ENCODE results near the gene MET. TPM values are rescaled to one million over a fixed set of nuclear protein-coding genes. Genes with fewer than 3 reads are reported as not detected.

MET gene
- total RNA-seq, 4 donors from 2014 or later = 15.9 to 36.8 (median 28.7) TPM

GRCh38 chr7:116824449-116824848 is 152.5 kb downstream of the MET start:
- H3K4me1 ChIP-seq = no peaks in the 10 kb centered on the region
- no peak for DNase-seq
- H3K4me3 ChIP-seq = no peak overlapping the region
- H3K27ac ChIP-seq = no peak overlapping the region
- H3K36me3 ChIP-seq = no peaks in the 10 kb centered on the region
- in situ Hi-C loops (cut with MboI; ENCODE audit: low sequenced_read_pairs in 4 of 4) = loop anchor here in 3 of 4 donors (25.0 kb wide), 1 partner anchor 662 kb away; no protein-coding TSS in a partner anchor
- H3K27me3 ChIP-seq = no peaks in the 10 kb centered on the region
- TF ChIP-seq POLR2A (IDR thresholded peaks at IDR 0.05) = no peak
- TF ChIP-seq CTCF (IDR thresholded peaks at IDR 0.05 in 4 of 5, conservative IDR thresholded peaks at IDR 0.05 in 1 of 5) = no peak
- no peak for ATAC-seq
- intact Hi-C loops (cut with DNase I; ENCODE audit: low total_unique reads) = no loop called here
- peaks cover 0 to 4% (median 0%) of the 10 kb centered on the region in 3 donors for H3K9me3 ChIP-seq

- H3K4me3 ChIP-seq = no peak overlapping the region
- intact Hi-C loops (cut with DNase I; ENCODE audit: low total_unique reads) = no loop called here
- H3K36me3 ChIP-seq = no peaks in the 10 kb centered on the region
- H3K9me3 ChIP-seq = peaks cover 0 to 4% (median 0%) of the 10 kb centered on the region in 3 donors
- no peak for ATAC-seq
- in situ Hi-C loops (cut with MboI; ENCODE audit: low sequenced_read_pairs in 4 of 4) = no loop called here
- no peaks in the 10 kb centered on the region for H3K4me1 ChIP-seq
- no peaks in the 10 kb centered on the region for H3K27me3 ChIP-seq
- DNase-seq = no peak
- TF ChIP-seq CTCF (IDR thresholded peaks at IDR 0.05 in 4 of 5, conservative IDR thresholded peaks at IDR 0.05 in 1 of 5) (no peak), POLR2A (IDR thresholded peaks at IDR 0.05) (no peak)
- no peak overlapping the region for H3K27ac ChIP-seq
Measured at GRCh38 chr7:116828281-116828680, 156.3 kb downstream of the MET start.

GRCh38 chr7:116829041-116829440 is 157.0 kb downstream of the MET start:
- H3K36me3 ChIP-seq = no peaks in the 10 kb centered on the region
- DNase-seq = no peak
- TF ChIP-seq POLR2A (IDR thresholded peaks at IDR 0.05) (no peak), CTCF (IDR thresholded peaks at IDR 0.05 in 4 of 5, conservative IDR thresholded peaks at IDR 0.05 in 1 of 5) (no peak)
- H3K9me3 ChIP-seq = peaks cover 0 to 3% (median 0%) of the 10 kb centered on the region in 3 donors
- no peaks in the 10 kb centered on the region for H3K27me3 ChIP-seq
- no peak for ATAC-seq
- H3K4me3 ChIP-seq = no peak overlapping the region
- H3K27ac ChIP-seq = no peak overlapping the region
- no peaks in the 10 kb centered on the region for H3K4me1 ChIP-seq
- in situ Hi-C loops (cut with MboI; ENCODE audit: low sequenced_read_pairs in 4 of 4) = no loop called here
- intact Hi-C loops (cut with DNase I; ENCODE audit: low total_unique reads) = no loop called here

- intact Hi-C loops (cut with DNase I; ENCODE audit: low total_unique reads) = no loop called here
- no peak for DNase-seq
- H3K4me1 ChIP-seq = no peaks in the 10 kb centered on the region
Measured at GRCh38 chr7:116829493-116829892, 157.5 kb downstream of the MET start.

More at GRCh38 chr7:116829493-116829892, 157.5 kb downstream of the MET start:
- H3K27me3 ChIP-seq = no peaks in the 10 kb centered on the region
- H3K4me3 ChIP-seq = no peak overlapping the region
- H3K9me3 ChIP-seq = no peaks in the 10 kb centered on the region
- no peak for ATAC-seq
- in situ Hi-C loops (cut with MboI; ENCODE audit: low sequenced_read_pairs in 4 of 4) = no loop called here
- TF ChIP-seq POLR2A (IDR thresholded peaks at IDR 0.05) (no peak), CTCF (IDR thresholded peaks at IDR 0.05 in 4 of 5, conservative IDR thresholded peaks at IDR 0.05 in 1 of 5) (no peak)
- no peaks in the 10 kb centered on the region for H3K36me3 ChIP-seq
- no peak overlapping the region for H3K27ac ChIP-seq

Measured in gastrocnemius medialis (tissue), 4 donors.